GM18502 (cell line): Measurements from ENCODE around the gene SPATA46.
"Not testable (repeated sequence)": the region's sequence is repeated elsewhere in the genome, so short reads cannot be mapped to it uniquely, and the experiment has no call there.

ENCODE experiments used
- ATAC-seq: cut with Tn5 transposase; IDR thresholded peaks from one replicate; pipeline ENCODE4 v1.9.1; 2021; ENCODE audit warnings: mild to moderate bottlenecking; ENCODE audit not compliant: unreplicated experiment, poor library complexity

SPATA46 gene

GRCh38 chr1:162359523-162360236 is 17.0 kb downstream of the SPATA46 start:
- ATAC-seq: no peak

GRCh38 chr1:162358928-162359327 is 17.7 kb downstream of the SPATA46 start:
- no peak for ATAC-seq

- ATAC-seq: no peak
These were observed 18.9 kb downstream of the SPATA46 start for GRCh38 chr1:162357681-162358266.

- no peak for ATAC-seq
These were observed 23.0 kb downstream of the SPATA46 start for GRCh38 chr1:162353702-162354101.

- no peak for ATAC-seq
These were observed 23.6 kb downstream of the SPATA46 start for GRCh38 chr1:162353078-162353477.

- not testable (repeated sequence) for ATAC-seq
These were observed 24.8 kb downstream of the SPATA46 start for GRCh38 chr1:162351874-162352273.

- ATAC-seq: no peak
These were observed 25.3 kb downstream of the SPATA46 start for GRCh38 chr1:162351246-162351842.

- ATAC-seq: no peak
These were observed 26.9 kb downstream of the SPATA46 start for GRCh38 chr1:162349635-162350330.

GRCh38 chr1:162347281-162347680 is 29.4 kb downstream of the SPATA46 start:
- no peak for ATAC-seq

- ATAC-seq: no peak
These were observed 33.2 kb downstream of the SPATA46 start for GRCh38 chr1:162343470-162343869.

- ATAC-seq: no peak
These were observed 34.1 kb downstream of the SPATA46 start for GRCh38 chr1:162342452-162342983.

- no peak for ATAC-seq
These were observed 39.9 kb downstream of the SPATA46 start for GRCh38 chr1:162336621-162337285.

- ATAC-seq: no peak
These were observed 41.5 kb downstream of the SPATA46 start for GRCh38 chr1:162335126-162335525.

GRCh38 chr1:162333991-162334390 is 42.7 kb downstream of the SPATA46 start:
- ATAC-seq: no peak

GRCh38 chr1:162329826-162330225 is 46.8 kb downstream of the SPATA46 start:
- no peak for ATAC-seq

- no peak for ATAC-seq
These were observed 48.1 kb downstream of the SPATA46 start for GRCh38 chr1:162328512-162328911.

GRCh38 chr1:162327788-162328165 is 48.9 kb downstream of the SPATA46 start:
- ATAC-seq: no peak

GRCh38 chr1:162327144-162327787 is 49.4 kb downstream of the SPATA46 start:
- no peak for ATAC-seq

GRCh38 chr1:162326559-162326958 is 50.1 kb downstream of the SPATA46 start:
- ATAC-seq: no peak

- no peak for ATAC-seq
These were observed 52.3 kb downstream of the SPATA46 start for GRCh38 chr1:162324396-162324795.
